WTC11 (cell line): ENCODE data around the gene PRPF6.

Source experiments
- AFF4 ChIP-seq: sonication (generic); formaldehyde crosslinking; IDR thresholded peaks from 2 replicates; pipeline ENCODE4 v1.8.1; 2023; ENCODE audit warnings: mild to moderate bottlenecking, missing genetic modification reagents, borderline replicate concordance
- CTCF ChIP-seq: fragments of 200-600 bp; IDR thresholded peaks from 2 replicates; pipeline ENCODE4 v1.8.0; 2022; ENCODE audit warnings: antibody characterized with exemption
- JUN ChIP-seq: sonication (generic); formaldehyde crosslinking; IDR thresholded peaks from 2 replicates; pipeline ENCODE4 v1.8.0; 2023; ENCODE audit warnings: mild to moderate bottlenecking, missing genetic modification reagents
- NR2C2 ChIP-seq: sonication (generic); formaldehyde crosslinking; IDR thresholded peaks from 2 replicates; pipeline ENCODE4 v1.8.0; 2022; ENCODE audit warnings: mild to moderate bottlenecking, missing genetic modification reagents
- ZBTB21 ChIP-seq: sonication (generic); formaldehyde crosslinking; IDR thresholded peaks from 2 replicates; pipeline ENCODE4 v1.8.1; 2023; ENCODE audit warnings: mild to moderate bottlenecking, missing genetic modification reagents, borderline replicate concordance
- ZBTB43 ChIP-seq: sonication (generic); formaldehyde crosslinking; IDR thresholded peaks from 2 replicates; pipeline ENCODE4 v1.8.1; 2023; ENCODE audit warnings: mild to moderate bottlenecking, missing genetic modification reagents

GRCh38 chr20:64074963-64075362 lies 94.0 kb downstream of the PRPF6 start:
- no peak for TF ChIP-seq ZBTB43 (CRISPR knock-in tag)
- no peak for TF ChIP-seq CTCF
- no peak for TF ChIP-seq AFF4
- no peak for TF ChIP-seq JUN (CRISPR knock-in tag)
- TF ChIP-seq ZBTB21 (CRISPR knock-in tag): no peak
- no peak for TF ChIP-seq NR2C2 (CRISPR knock-in tag)
